H1 (cell line): ENCODE results near the gene CLRN1. TPM values are rescaled to one million over a fixed set of nuclear protein-coding genes. Genes with fewer than 3 reads are reported as not detected.

Experiments
- polyA plus RNA-seq, 7 experiments: library from polyadenylated mRNA; depleted of rRNA in 3 of 7; stranded (reverse) in 5 of 7; unstranded in 2 of 7; fragments of >200 nt in 5 of 7; fragments of 200-250 nt in 2 of 7; gene quantifications; 1 replicate in 5 of 7; 2 replicates in 1 of 7; 4 replicates in 1 of 7; pipeline versions ENCODE4 v1.2.1 to v1.2.3, GENCODE V29; 2011 to 2013; ENCODE audit warnings: missing spikeins in 2 of 7, mixed read lengths in 2 of 7
- total RNA-seq: library from RNA; stranded (reverse); fragmentation: NEBNext Ultra II Directional; extraction: Animal tissue kit (Norgen Biotek cat#: 25700); gene quantifications from 2 replicates; pipeline ENCODE4 v1.2.1, GENCODE V29; 2021

Gene CLRN1
- total and polyA plus RNA-seq, 2 of the 8 experiments (the other 6 are each of a cell fraction or from before 2014, with no cell fraction given), result 0.20 to 0.35 TPM

Other genes with a start within 250 kb of the CLRN1 start
- gene SIAH2, start 209.6 kb downstream of the CLRN1 start, total RNA-seq, result 21.8 and 23.9 TPM in 2 replicates
- gene SIAH2, start 209.6 kb downstream of the CLRN1 start, polyA plus RNA-seq (2011; rRNA removed), result 34.2 and 56.7 TPM in 2 replicates
- not detected in 2 replicates for gene MINDY4B, start 67.3 kb downstream of the CLRN1 start, total RNA-seq
- not detected in 2 replicates for gene MINDY4B, start 67.3 kb downstream of the CLRN1 start, polyA plus RNA-seq (2011; rRNA removed)
- 24.0 and 26.2 TPM in 2 replicates for gene MED12L, start 112.9 kb upstream of the CLRN1 start, total RNA-seq
- 3.6 and 4.3 TPM in 2 replicates for gene MED12L, start 112.9 kb upstream of the CLRN1 start, polyA plus RNA-seq (2011; rRNA removed)
- not detected in 2 replicates for gene GPR171, start 230.5 kb upstream of the CLRN1 start, total RNA-seq
- not detected in 2 replicates for gene GPR171, start 230.5 kb upstream of the CLRN1 start, polyA plus RNA-seq (2011; rRNA removed)